Measurements from ENCODE around the gene JMJD4.

The JMJD4 gene

GRCh38 chr1:227749916-227750710 is 15.0 kb upstream of the JMJD4 start:
- no peak for DNase-seq (ENCODE audit: low read depth, low spot score)

GRCh38 chr1:227749225-227749624 is 14.1 kb upstream of the JMJD4 start:
- no peak for DNase-seq (ENCODE audit: low read depth, low spot score)

- DNase-seq (ENCODE audit: low read depth, low spot score), result no peak
Measured at GRCh38 chr1:227748496-227749182, 13.5 kb upstream of the JMJD4 start.

GRCh38 chr1:227747948-227748495 is 12.9 kb upstream of the JMJD4 start:
- DNase-seq (ENCODE audit: low read depth, low spot score), result no peak

GRCh38 chr1:227747382-227747781 is 12.3 kb upstream of the JMJD4 start:
- DNase-seq (ENCODE audit: low read depth, low spot score), result no peak

GRCh38 chr1:227746676-227747075 is 11.6 kb upstream of the JMJD4 start:
- no peak for DNase-seq (ENCODE audit: low read depth, low spot score)

GRCh38 chr1:227745568-227746265 is 10.6 kb upstream of the JMJD4 start:
- no peak for DNase-seq (ENCODE audit: low read depth, low spot score)

GRCh38 chr1:227744668-227745067 is 9.6 kb upstream of the JMJD4 start:
- DNase-seq (ENCODE audit: low read depth, low spot score), result no peak

GRCh38 chr1:227742738-227743715 is 7.9 kb upstream of the JMJD4 start:
- DNase-seq (ENCODE audit: low read depth, low spot score), result no peak

- no peak for DNase-seq (ENCODE audit: low read depth, low spot score)
Measured at GRCh38 chr1:227741166-227741870, 6.2 kb upstream of the JMJD4 start.

GRCh38 chr1:227740401-227740960 is 5.4 kb upstream of the JMJD4 start:
- no peak for DNase-seq (ENCODE audit: low read depth, low spot score)

GRCh38 chr1:227739636-227740035 is 4.5 kb upstream of the JMJD4 start:
- DNase-seq (ENCODE audit: low read depth, low spot score), result no peak

GRCh38 chr1:227738820-227739219 is 3.7 kb upstream of the JMJD4 start:
- no peak for DNase-seq (ENCODE audit: low read depth, low spot score)

- no peak for DNase-seq (ENCODE audit: low read depth, low spot score)
Measured at GRCh38 chr1:227736814-227737432, 1.8 kb upstream of the JMJD4 start.

GRCh38 chr1:227735539-227736285 is 610 bp upstream of the JMJD4 start:
- DNase-seq (ENCODE audit: low read depth, low spot score), result no peak

- DNase-seq (ENCODE audit: low read depth, low spot score), result no peak
Measured at GRCh38 chr1:227734546-227734855, 601 bp downstream of the JMJD4 start.

GRCh38 chr1:227733751-227734545 is 1.2 kb downstream of the JMJD4 start:
- no peak for DNase-seq (ENCODE audit: low read depth, low spot score)

GRCh38 chr1:227733309-227733705 is 1.8 kb downstream of the JMJD4 start:
- DNase-seq (ENCODE audit: low read depth, low spot score), result no peak

Measured in activated CD4-positive, CD25-positive, alpha-beta regulatory T cell treated with anti-CD3 and anti-CD28 coated beads, Interleukin-2, amount 50 U/mL, for 16 hours (primary cell).